Fibroblast of mammary gland (primary cell): ENCODE data around the gene XG.

Experiments
- DNase-seq: peaks from one replicate; pipeline ENCODE4 v3.0.0-alpha.2; 2010; ENCODE audit warnings: low read depth
- H3K4me3 ChIP-seq: 2 replicates; pipeline ENCODE4 v1.5.1; 2011; ENCODE audit warnings: low read depth, mild to moderate bottlenecking, low read length, moderate library complexity; ENCODE audit not compliant: control insufficient read depth
- CTCF ChIP-seq: conservative IDR thresholded peaks from 2 replicates; pipeline ENCODE4 v1.5.1; 2011; ENCODE audit warnings: low read depth, low read length, inconsistent platforms; ENCODE audit not compliant: control insufficient read depth, insufficient read depth

The XG gene

GRCh38 chrX:2862404-2862803 lies 110.6 kb downstream of the XG start:
- TF ChIP-seq CTCF = no peak
- DNase-seq = no peak
- no peak overlapping the region for H3K4me3 ChIP-seq

- H3K4me3 ChIP-seq = no peak overlapping the region
- no peak for TF ChIP-seq CTCF
- DNase-seq = no peak
These were observed 111.8 kb downstream of the XG start for GRCh38 chrX:2863646-2864045.
